PC-3 (cell line): ENCODE data around the gene DIP2C. TPM values are rescaled to one million over a fixed set of nuclear protein-coding genes. Genes with fewer than 3 reads are reported as not detected.
A peak's percentile ranks its signal among the peaks of the same experiment; 100 is the strongest.
"Not testable (repeated sequence)": the region's sequence is repeated elsewhere in the genome, so short reads cannot be mapped to it uniquely, and the experiment has no call there.

Experiments
- ATAC-seq: fragments of 200-7000 bp; cut with Tn5 transposase; 2 replicates; pipeline ENCODE4 v1.9.1; 2020; ENCODE audit warnings: mild to moderate bottlenecking, moderate library complexity
- BruUV-seq: library from RNA; stranded (reverse); fragments of 400-500 nt; replicated peaks from 2 replicates; lab custom pipeline; 2021; lab: Mats Ljungman, UMichigan
- CTCF ChIA-PET: fragments of 300-600 bp; sonication (Branson Sonifier 250); formaldehyde crosslinking; loops from one replicate; lab custom pipeline; 2022; ENCODE audit warnings: antibody characterized with exemption; lab: Charles Lee
- POLR2A ChIA-PET: fragments of 300-600 bp; sonication (Branson Sonifier 250); formaldehyde crosslinking; loops from one replicate; lab custom pipeline; 2022; ENCODE audit warnings: antibody characterized with exemption; ENCODE audit not compliant: unreplicated experiment; lab: Charles Lee
- DNase-seq: peaks from one replicate; pipeline ENCODE4 v3.0.0-alpha.2; 2015
- H2AFZ ChIP-seq: fragments of 300-600 bp; sonication (generic); 2 replicates; pipeline ENCODE4 v1.6.0; 2016; ENCODE audit warnings: antibody characterized with exemption, low read length
- H3F3A ChIP-seq: fragments of 300-600 bp; sonication (generic); one replicate; pipeline ENCODE4 v1.6.0; 2017; ENCODE audit warnings: antibody characterized with exemption, low read length, control low read depth, mild to moderate bottlenecking; ENCODE audit not compliant: unreplicated experiment
- H3K27ac ChIP-seq: fragments of 300-600 bp; sonication (generic); 2 replicates; pipeline ENCODE4 v1.5.1; 2016; ENCODE audit warnings: mild to moderate bottlenecking, low read length
- H3K27me3 ChIP-seq: fragments of 300-600 bp; sonication (generic); 2 replicates; pipeline ENCODE4 v1.6.1; 2016; ENCODE audit warnings: low read length, mixed read lengths
- H3K36me3 ChIP-seq: fragments of 300-600 bp; sonication (generic); 2 replicates; pipeline ENCODE4 v1.6.1; 2016; ENCODE audit warnings: low read depth, mixed run types, low read length, mixed read lengths
- H3K4me1 ChIP-seq: fragments of 300-600 bp; sonication (generic); 2 replicates; pipeline ENCODE4 v1.5.1; 2016; ENCODE audit warnings: low read length; ENCODE audit not compliant: insufficient read depth
- H3K4me2 ChIP-seq: fragments of 300-600 bp; sonication (generic); 2 replicates; pipeline ENCODE4 v1.6.0; 2016; ENCODE audit warnings: low read length
- H3K4me3 ChIP-seq: fragments of 300-600 bp; sonication (generic); 2 replicates; pipeline ENCODE4 v1.5.1; 2016; ENCODE audit warnings: mild to moderate bottlenecking, low read length, mixed read lengths
- H3K79me2 ChIP-seq: fragments of 300-600 bp; sonication (generic); 2 replicates; pipeline ENCODE4 v1.6.1; 2017; ENCODE audit warnings: low read length, mixed read lengths
- H3K9ac ChIP-seq: fragments of 300-600 bp; sonication (generic); 2 replicates; pipeline ENCODE4 v1.6.0; 2016; ENCODE audit warnings: mild to moderate bottlenecking, low read length
- H3K9me2 ChIP-seq: fragments of 300-600 bp; sonication (generic); replicated peaks from 2 replicates; pipeline ENCODE4 v1.6.1; 2016; ENCODE audit warnings: mixed run types, low read length, mixed read lengths
- H3K9me3 ChIP-seq: fragments of 300-600 bp; sonication (generic); 2 replicates; pipeline ENCODE4 v1.6.1; 2016; ENCODE audit warnings: low read length, mixed read lengths
- H4K20me1 ChIP-seq: fragments of 300-600 bp; sonication (generic); 2 replicates; pipeline ENCODE4 v1.6.1; 2016; ENCODE audit warnings: low read length, mixed read lengths
- CTCF ChIP-seq: fragments of 300-600 bp; sonication (generic); conservative IDR thresholded peaks from 2 replicates; pipeline ENCODE4 v1.5.1; 2017; ENCODE audit warnings: antibody characterized with exemption, low read depth, mild to moderate bottlenecking, low read length
- EZH2 ChIP-seq: fragments of 300-600 bp; sonication (generic); IDR thresholded peaks from one replicate; pipeline ENCODE4 v1.6.1; 2017; ENCODE audit warnings: antibody characterized with exemption, mild to moderate bottlenecking, low read length; ENCODE audit not compliant: unreplicated experiment
- EZH2phosphoT487 ChIP-seq: fragments of 300-600 bp; sonication (generic); IDR thresholded peaks from 2 replicates; pipeline ENCODE4 v1.6.1; 2018; ENCODE audit warnings: mild to moderate bottlenecking, antibody characterized with exemption, low read length, borderline replicate concordance
- intact Hi-C: fragments of 100-400 bp; cut with micrococcal nuclease; formaldehyde crosslinking; loops from 2 replicates; pipeline ENCODE4 v1.9.0; 2023
- total RNA-seq: library from RNA; depleted of rRNA; stranded (reverse); fragments of >200 nt; gene quantifications from 2 replicates; pipeline ENCODE4 v1.2.3, GENCODE V29; 2014

DIP2C gene
- total RNA-seq, 1 experiment from 2014 or later = 3.1 TPM

- Histone ChIP-seq H3K9me3 (no peaks in the 10 kb centered on the region), H3K4me1 (no peaks in the 10 kb centered on the region), H3K9me2 (no peaks in the 10 kb centered on the region), H3K27ac (no peak overlapping the region), H4K20me1 (no peaks in the 10 kb centered on the region), H3K36me3 (no peaks in the 10 kb centered on the region), H3K27me3 (no peaks in the 10 kb centered on the region), H3F3A (no peaks in the 10 kb centered on the region), H2AFZ (no peak overlapping the region), H3K9ac (no peak overlapping the region), H3K79me2 (no peaks in the 10 kb centered on the region), H3K4me3 (no peak overlapping the region), H3K4me2 (no peak overlapping the region)
- no TSS peak for BruUV-seq
- intact Hi-C loops = no loop called here
- no peak for DNase-seq
- no peak for ATAC-seq
- ChIA-PET POLR2A (no interaction called here), CTCF (no interaction called here)
- TF ChIP-seq EZH2phosphoT487 (no peak), CTCF (no peak), EZH2 (no peak)
These were observed 28.4 kb downstream of the DIP2C start for GRCh38 chr10:660970-661596.

- no peaks in the 10 kb centered on the region for H3K9me3 ChIP-seq
- H3K79me2 ChIP-seq = no peaks in the 10 kb centered on the region
- no peaks in the 10 kb centered on the region for H4K20me1 ChIP-seq
- POLR2A ChIA-PET = no interaction called here
- BruUV-seq = no TSS peak
- H3K36me3 ChIP-seq = no peaks in the 10 kb centered on the region
- CTCF ChIA-PET = interaction anchor here (0.7 kb wide), 1 partner anchor 83 kb away, joined by 3 read pairs; no protein-coding TSS in a partner anchor
- no peaks in the 10 kb centered on the region for H3K4me1 ChIP-seq
- no peaks in the 10 kb centered on the region for H3K27me3 ChIP-seq
- no peak overlapping the region for H3K4me2 ChIP-seq
- H3K9me2 ChIP-seq = no peaks in the 10 kb centered on the region
- H3K9ac ChIP-seq = no peak overlapping the region
- no peaks in the 10 kb centered on the region for H3F3A ChIP-seq
- H3K4me3 ChIP-seq = no peak overlapping the region
- ATAC-seq (no peak), DNase-seq (no peak)
- TF ChIP-seq EZH2phosphoT487 (no peak), EZH2 (no peak)
- no peak overlapping the region for H3K27ac ChIP-seq
- intact Hi-C loops = no loop called here
- no peak overlapping the region for H2AFZ ChIP-seq
These were observed 29.0 kb downstream of the DIP2C start for GRCh38 chr10:660413-660969.

- H3K9me2 ChIP-seq = no peaks in the 10 kb centered on the region
- no peak overlapping the region for H3K4me3 ChIP-seq
- H3K27me3 ChIP-seq = no peaks in the 10 kb centered on the region
- H2AFZ ChIP-seq = no peak overlapping the region
- BruUV-seq = no TSS peak
- no peaks in the 10 kb centered on the region for H3K79me2 ChIP-seq
- CTCF ChIA-PET = interaction anchor here (0.7 kb wide), 1 partner anchor 84 kb away, joined by 3 read pairs; no protein-coding TSS in a partner anchor
- no peaks in the 10 kb centered on the region for H3K9me3 ChIP-seq
- no peaks in the 10 kb centered on the region for H3K4me1 ChIP-seq
- no peak overlapping the region for H3K27ac ChIP-seq
- H3K9ac ChIP-seq = no peak overlapping the region
- no peaks in the 10 kb centered on the region for H3F3A ChIP-seq
- no peaks in the 10 kb centered on the region for H4K20me1 ChIP-seq
- no peak for TF ChIP-seq CTCF
- TF ChIP-seq EZH2 = no peak
- no peak for TF ChIP-seq EZH2phosphoT487
- H3K4me2 ChIP-seq = no peak overlapping the region
- POLR2A ChIA-PET = no interaction called here
- intact Hi-C loops = no loop called here
- ATAC-seq = peak; percentile 31; the same call in 1 of the 2 replicates
- DNase-seq = no peak
- H3K36me3 ChIP-seq = no peaks in the 10 kb centered on the region
These were observed 29.8 kb downstream of the DIP2C start for GRCh38 chr10:659688-660141.

- H3K9me3 ChIP-seq, DNase-seq, H3K79me2 ChIP-seq, H2AFZ ChIP-seq, H3K9me2 ChIP-seq, H4K20me1 ChIP-seq, H3K4me1 ChIP-seq, H3K27ac ChIP-seq, BruUV-seq, H3K36me3 ChIP-seq, POLR2A ChIA-PET, H3K27me3 ChIP-seq, H3K4me3 ChIP-seq, ATAC-seq, H3K4me2 ChIP-seq, intact Hi-C loops, H3K9ac ChIP-seq, H3F3A ChIP-seq, CTCF ChIA-PET: not testable (repeated sequence)
These were observed 31.6 kb downstream of the DIP2C start for GRCh38 chr10:657816-658350.
